GM12801 (cell line): ENCODE data around the gene AMOT.

Experiments used
- CTCF ChIP-seq: IDR thresholded peaks from one replicate; pipeline ENCODE4 v1.5.1; 2011; ENCODE audit warnings: control low read depth; ENCODE audit not compliant: insufficient read length; ENCODE audit errors: extremely low read depth

AMOT gene

GRCh38 chrX:112812741-112813140, 27.9 kb downstream of the AMOT start:
- no peak for TF ChIP-seq CTCF

DNA sequence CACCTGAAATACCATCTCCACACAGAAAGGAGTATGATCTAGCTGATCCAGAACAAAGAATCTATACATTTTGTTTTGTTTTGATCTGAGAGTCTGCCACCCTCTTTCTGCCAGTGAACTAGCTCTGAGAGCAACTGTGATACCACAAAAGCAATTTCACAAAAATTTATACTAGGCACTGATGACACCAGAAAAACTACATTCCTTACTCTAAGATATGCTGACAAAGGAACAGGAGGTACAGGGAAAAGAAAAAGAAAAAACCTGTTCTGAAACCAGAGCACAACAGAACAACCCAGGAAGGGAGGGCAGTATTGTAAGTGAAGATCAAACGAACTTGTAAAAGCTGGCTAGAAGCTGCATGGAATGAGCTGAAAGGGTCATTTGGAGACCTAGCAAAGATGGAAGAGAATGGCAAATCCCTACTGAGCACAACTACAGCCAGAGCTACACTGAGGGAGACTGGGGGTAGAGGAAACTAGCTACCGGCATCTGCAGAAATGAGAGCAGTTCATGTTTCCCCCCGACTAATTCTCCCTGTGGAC, 31.9 kb downstream of the AMOT start:
- no peak for TF ChIP-seq CTCF

DNA sequence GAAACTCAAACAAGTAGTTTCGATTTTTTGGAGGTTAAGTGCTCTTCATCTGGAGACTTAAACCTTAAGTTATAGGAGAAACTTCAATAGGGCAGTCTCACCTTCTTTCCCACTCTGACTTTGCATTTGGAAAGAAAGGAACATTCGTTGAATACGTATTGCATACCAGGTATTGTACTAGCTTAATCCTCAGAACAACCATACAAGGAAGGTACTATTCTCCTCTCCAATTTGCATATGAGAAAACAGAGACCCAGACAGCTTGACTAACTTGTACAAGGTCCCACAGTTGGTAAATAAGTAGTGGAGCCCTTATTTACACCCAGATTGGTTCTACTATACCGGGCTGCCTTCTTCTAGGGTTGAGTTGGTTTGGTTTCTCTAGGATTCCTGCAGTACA, 32.6 kb downstream of the AMOT start:
- no peak for TF ChIP-seq CTCF

GRCh38 chrX:112803060-112803459, 37.6 kb downstream of the AMOT start:
- TF ChIP-seq CTCF: no peak

DNA sequence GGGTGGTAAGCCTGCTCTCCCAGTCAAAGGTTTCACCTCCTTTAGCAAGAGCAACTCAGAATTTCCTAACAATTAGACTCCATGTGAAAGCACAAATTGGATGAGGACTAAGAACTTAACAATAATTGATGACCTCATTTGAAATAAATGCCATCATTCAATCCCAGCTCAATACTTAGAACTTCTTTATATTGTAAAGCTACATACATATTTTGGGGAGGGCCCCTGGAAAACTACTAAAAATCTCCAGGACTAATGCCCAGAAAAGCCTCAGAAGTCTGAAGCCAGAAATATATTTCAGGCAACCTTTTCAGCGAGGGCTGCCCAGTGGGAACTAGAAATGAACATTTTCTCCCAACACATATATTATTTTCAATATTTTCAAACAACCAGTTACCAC, 38.1 kb downstream of the AMOT start:
- TF ChIP-seq CTCF: no peak

DNA sequence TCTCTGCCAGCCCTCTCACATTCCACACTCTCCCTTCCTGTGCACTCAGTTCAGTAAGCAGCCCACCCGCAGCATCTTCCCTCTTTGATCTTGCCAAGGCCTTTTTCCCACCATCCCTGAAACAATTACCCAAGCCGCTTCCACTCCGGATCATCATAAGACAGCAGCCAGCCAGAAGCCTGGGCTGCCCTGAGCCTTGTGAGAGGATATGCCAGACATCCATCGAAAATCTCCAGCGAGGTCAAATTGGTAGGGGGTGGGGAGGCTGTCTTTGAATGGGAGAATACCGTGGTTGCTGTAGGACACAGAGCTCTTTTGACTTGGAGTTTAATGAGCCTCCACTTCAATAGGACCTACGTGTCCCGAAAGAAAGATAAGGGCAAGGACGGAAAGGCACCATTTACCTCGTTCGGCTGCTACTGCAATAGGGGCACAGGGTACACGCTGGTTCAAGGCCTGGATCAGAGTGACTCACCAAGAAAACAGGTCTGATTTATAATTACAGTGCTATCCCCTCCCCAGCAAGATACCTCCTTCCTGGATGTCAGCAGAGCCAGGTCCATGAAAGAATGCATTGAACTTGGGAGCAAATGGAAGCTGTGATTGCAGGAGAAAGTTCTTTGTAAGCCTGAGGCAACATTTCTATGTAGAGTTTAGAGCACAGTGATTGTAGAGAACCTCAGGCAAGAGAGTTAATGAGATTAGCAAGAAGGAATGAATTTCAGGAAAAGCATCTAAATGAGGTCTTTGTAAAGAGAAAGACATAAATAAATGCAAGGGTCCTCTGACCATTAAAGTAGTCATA, 39.5 kb downstream of the AMOT start:
- TF ChIP-seq CTCF: no peak

DNA sequence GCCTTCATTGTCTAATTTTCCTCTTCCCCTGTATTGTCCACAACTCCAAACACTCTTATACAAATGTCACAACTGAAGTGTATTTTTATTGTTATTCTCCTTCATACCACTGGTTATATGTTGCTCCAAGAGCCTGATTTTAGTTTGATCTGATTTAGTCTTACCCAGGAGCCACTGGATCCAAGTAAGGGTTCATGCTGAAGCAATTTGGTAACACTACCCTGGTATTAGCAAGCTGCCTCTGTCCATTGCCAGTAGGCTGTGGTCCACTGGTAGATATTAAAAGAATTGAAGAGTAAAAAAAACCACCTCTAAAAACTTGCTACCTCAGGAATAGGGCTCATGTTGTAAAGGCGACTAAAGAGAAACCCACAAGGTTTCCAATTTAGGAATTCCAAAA, 41.2 kb downstream of the AMOT start:
- no peak for TF ChIP-seq CTCF

GRCh38 chrX:112798736-112799135, 41.9 kb downstream of the AMOT start:
- no peak for TF ChIP-seq CTCF
